GM12878 (cell line): ENCODE measurements around the gene MED25. TPM values are rescaled to one million over a fixed set of nuclear protein-coding genes. Genes with fewer than 3 reads are reported as not detected.

ENCODE experiments used
- ATAC-seq: fragments of 200-7000 bp; cut with Tn5 transposase; 3 replicates; pipeline ENCODE4 v1.9.1; 2020; ENCODE audit warnings: mild to moderate bottlenecking, moderate library complexity
- BruUV-seq: library from RNA; stranded (reverse); fragments of 400-500 nt; replicated peaks from 2 replicates; lab custom pipeline; 2021; lab: Mats Ljungman, UMichigan
- CTCF ChIA-PET: fragments of 300-600 bp; sonication (Branson Sonifier 250); formaldehyde crosslinking; extraction: SDS; loops from one replicate; lab custom pipeline; 2021; ENCODE audit warnings: inconsistent platforms; lab: Yijun Ruan, JAX
- POLR2A ChIA-PET: fragments of 350-600 bp; formaldehyde crosslinking; extraction: SDS; loops from one replicate; lab custom pipeline; 2021; ENCODE audit warnings: inconsistent platforms; lab: Charles Lee
- RAD21 ChIA-PET: fragments of 300-600 bp; sonication (Branson Sonifier 250); formaldehyde crosslinking; loops from one replicate; lab custom pipeline; 2023; ENCODE audit warnings: antibody characterized with exemption; ENCODE audit not compliant: unreplicated experiment; lab: Charles Lee
- SMC1A ChIA-PET: fragments of 300-600 bp; sonication (Branson Sonifier 250); formaldehyde crosslinking; loops from one replicate; lab custom pipeline; 2023; ENCODE audit not compliant: unreplicated experiment, uncharacterized antibody; lab: Charles Lee
- DNase-seq: peaks from one replicate; pipeline ENCODE4 v3.0.0-alpha.2; 2011; ENCODE audit warnings: low read depth, low spot score
- FAIRE-seq: peaks from 3 replicates; lab custom pipeline; 2011; peaks lifted over from hg19 to GRCh38; lab: Jason Lieb, UNC
- H2AFZ ChIP-seq: 2 replicates; pipeline ENCODE4 v1.6.0; 2011; ENCODE audit warnings: low read depth, low read length, control low read depth; ENCODE audit not compliant: control insufficient read depth
- H3K27ac ChIP-seq: 2 replicates; pipeline ENCODE4 v1.5.1; 2011; ENCODE audit warnings: control low read depth; ENCODE audit not compliant: control insufficient read depth, insufficient read depth
- H3K27me3 ChIP-seq, 2 experiments: replicated peaks in 1 of 2; 2 replicates each; pipeline versions ENCODE4 v1.6.0 to v1.6.1; 2011; ENCODE audit warnings: low read length in 1 of 2; ENCODE audit not compliant: control insufficient read depth in 2 of 2, insufficient read depth in 2 of 2
- H3K36me3 ChIP-seq, 2 experiments: 2 replicates each; pipeline ENCODE4 v1.5.1; 2011; ENCODE audit warnings: low read length in 1 of 2; ENCODE audit not compliant: control insufficient read depth in 2 of 2, insufficient read depth in 2 of 2
- H3K4me1 ChIP-seq: 2 replicates; pipeline ENCODE4 v1.6.1; 2011; ENCODE audit warnings: mild to moderate bottlenecking, low read length, moderate library complexity, mixed read lengths; ENCODE audit not compliant: control insufficient read depth, insufficient read depth
- H3K4me2 ChIP-seq: 2 replicates; pipeline ENCODE4 v1.6.0; 2011; ENCODE audit warnings: control low read depth; ENCODE audit not compliant: control insufficient read depth, insufficient read depth
- H3K4me3 ChIP-seq: fragments of 200-600 bp; sonication (generic); 2 replicates; pipeline ENCODE4 v1.5.1; 2016
- H3K79me2 ChIP-seq: 2 replicates; pipeline ENCODE4 v1.6.0; 2011; ENCODE audit warnings: low read length; ENCODE audit not compliant: control insufficient read depth, insufficient read depth
- H3K9ac ChIP-seq: 2 replicates; pipeline ENCODE4 v1.8.0; 2011; ENCODE audit warnings: low read length, control low read depth, mixed read lengths; ENCODE audit not compliant: control insufficient read depth, insufficient read depth
- H3K9me3 ChIP-seq: replicated peaks from 3 replicates; pipeline ENCODE4 v1.5.1; 2011; ENCODE audit warnings: mild to moderate bottlenecking, low read length; ENCODE audit not compliant: control insufficient read depth, insufficient read depth
- H4K20me1 ChIP-seq: 2 replicates; pipeline ENCODE4 v1.6.0; 2011; ENCODE audit not compliant: control insufficient read depth, insufficient read depth
- CBFB ChIP-seq: IDR thresholded peaks from 2 replicates; pipeline ENCODE4 v1.6.1; 2016; ENCODE audit warnings: antibody characterized with exemption, low read depth
- CEBPB ChIP-seq, 2 experiments: fragments of 150-350 bp in 1 of 2; IDR thresholded peaks; 2 replicates each; pipeline ENCODE4 v1.6.1; 2012 to 2014; ENCODE audit warnings: low read depth in 2 of 2, low read length in 2 of 2, borderline replicate concordance in 1 of 2, inconsistent platforms in 1 of 2
- HDGF ChIP-seq: fragments of 450-650 bp; IDR thresholded peaks from 2 replicates; pipeline ENCODE4 v1.6.1; 2016; ENCODE audit warnings: antibody characterized with exemption
- NFYA ChIP-seq: IDR thresholded peaks from 2 replicates; pipeline ENCODE4 v1.6.1; 2011; ENCODE audit warnings: low read depth, mild to moderate bottlenecking, low read length, improper control_type of control experiment, borderline replicate concordance
- NRF1 ChIP-seq: conservative IDR thresholded peaks from 2 replicates; pipeline ENCODE4 v1.6.1; 2011; ENCODE audit warnings: mild to moderate bottlenecking, low read depth, low read length, improper control_type of control experiment
- SIX5 ChIP-seq: IDR thresholded peaks from 2 replicates; pipeline ENCODE4 v1.6.1; 2011; ENCODE audit warnings: mild to moderate bottlenecking, low read depth, low read length, moderate library complexity; ENCODE audit not compliant: severe bottlenecking
- SUZ12 ChIP-seq: fragments of 200-600 bp; sonication (generic); IDR thresholded peaks from one replicate; pipeline ENCODE4 v1.6.1; 2018; ENCODE audit warnings: antibody characterized with exemption, mild to moderate bottlenecking; ENCODE audit not compliant: unreplicated experiment
- TARDBP ChIP-seq: IDR thresholded peaks from 2 replicates; pipeline ENCODE4 v1.6.1; 2016; ENCODE audit warnings: borderline replicate concordance
- TBL1XR1 ChIP-seq: IDR thresholded peaks from 2 replicates; pipeline ENCODE4 v1.6.1; 2012; ENCODE audit warnings: low read depth, low read length, improper control_type of control experiment
- ZNF207 ChIP-seq: fragments of 450-650 bp; IDR thresholded peaks from 2 replicates; pipeline ENCODE4 v1.6.1; 2014; ENCODE audit warnings: antibody characterized with exemption, mild to moderate bottlenecking, borderline replicate concordance
- WGBS: methylation state at CpG from one replicate; pipeline ENCODE4 v1.1.6; 2016; ENCODE audit warnings: low lambda C conversion rate; ENCODE audit not compliant: insufficient replicate concordance, insufficient coverage; ENCODE audit errors: missing lambda C conversion rate; 5-methylcytosine and 5-hydroxymethylcytosine counted together
- in situ Hi-C: fragments of 300-500 bp; cut with MboI; formaldehyde crosslinking; loops from 9 replicates; pipeline ENCODE4 v1.14.3; 2018; ENCODE audit warnings: mixed read lengths
- intact Hi-C: fragments of 100-400 bp; cut with micrococcal nuclease; formaldehyde crosslinking; loops from one replicate; pipeline ENCODE4 v1.14.2; 2022; ENCODE audit not compliant: unreplicated experiment
- polyA plus RNA-seq, 11 experiments: library from polyadenylated mRNA; depleted of rRNA in 4 of 11; unstranded in 6 of 11; stranded (reverse) in 5 of 11; fragments of >200 nt; fragmentation: Nextera tagmentation in 4 of 11; fragmentation: Illumina TruSeq in 1 of 11; extraction: Ambion mirVana in 4 of 11; extraction: Trizol in 1 of 11; gene quantifications; 1 replicate in 1 of 11; 2 replicates in 10 of 11; pipeline versions ENCODE4 v1.2.1 to v1.2.3, GENCODE V29; 2011 to 2016; ENCODE audit warnings: inconsistent platforms in 2 of 11, missing spikeins in 2 of 11, low read depth in 1 of 11
- total RNA-seq, 4 experiments: library from RNA; depleted of rRNA in 3 of 4; stranded (reverse); fragments of >200 nt in 3 of 4; fragmentation: Illumina TruSeq in 1 of 4; extraction: Trizol in 1 of 4; gene quantifications; 2 replicates each; pipeline versions ENCODE4 v1.2.1 to v1.2.3, GENCODE V29; 2013 to 2021
- TF ChIP-seq, protein P1 (sequence below): fragments of 450-650 bp; formaldehyde crosslinking; IDR thresholded peaks from 2 replicates; pipeline ENCODE4 v1.4.0; 2022; ENCODE audit warnings: mild to moderate bottlenecking, moderate library complexity
- TF ChIP-seq, protein P2 (sequence below): IDR thresholded peaks from 2 replicates; pipeline ENCODE4 v1.6.1; 2011; ENCODE audit warnings: mild to moderate bottlenecking, low read depth, low read length, moderate library complexity; ENCODE audit not compliant: insufficient replicate concordance
- TF ChIP-seq, protein P3 (sequence below): IDR thresholded peaks from 2 replicates; pipeline ENCODE4 v1.6.1; 2012; ENCODE audit warnings: low read depth, low read length, improper control_type of control experiment
- TF ChIP-seq, protein P4 (sequence below): fragments of 450-650 bp; formaldehyde crosslinking; IDR thresholded peaks from 2 replicates; pipeline ENCODE4 v1.4.0; 2020; ENCODE audit warnings: mild to moderate bottlenecking, moderate library complexity

The MED25 gene
- total and polyA plus RNA-seq, 10 of the 15 experiments (the other 5 are each of a cell fraction or from before 2014, with no cell fraction given): 3.5 to 53.9 (median 17.1) TPM

DNA sequence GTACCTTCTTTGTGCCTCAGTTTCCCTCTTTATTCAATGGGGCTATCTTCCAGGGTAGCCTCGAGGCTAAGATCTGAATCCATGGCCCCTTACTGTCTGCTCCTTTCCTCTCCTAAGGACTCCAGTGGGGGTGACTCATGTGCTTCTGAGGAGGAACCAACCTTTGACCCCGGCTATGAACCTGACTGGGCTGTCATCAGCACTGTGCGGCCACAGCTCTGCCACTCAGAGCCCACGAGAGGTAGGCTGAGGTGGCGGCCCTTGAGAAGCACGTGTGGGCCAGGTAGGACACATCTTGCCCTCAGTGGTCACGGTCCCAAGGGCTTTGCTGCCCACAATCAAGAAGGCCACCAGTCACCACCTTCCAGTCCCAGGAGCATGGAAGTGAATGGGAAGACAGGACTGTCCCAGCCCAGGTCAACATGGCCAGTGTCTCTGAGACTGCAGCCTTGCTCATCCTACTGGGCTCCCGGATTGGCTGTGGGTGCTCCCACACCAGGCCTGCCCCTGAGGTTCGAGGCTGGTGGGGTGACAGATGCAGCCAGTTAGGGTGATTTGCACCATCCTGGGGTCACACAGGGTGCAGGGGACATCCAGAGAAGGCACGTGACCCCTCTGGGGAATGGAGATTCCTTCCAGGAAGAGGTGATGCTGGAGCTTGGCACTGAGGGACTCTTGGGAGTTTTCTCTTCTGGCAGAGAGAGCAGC lies 62.2 kb downstream of the MED25 start:
- ChIA-PET CTCF (interaction anchor here (1.0 kb wide), 1 partner anchor 8 kb away, joined by 3 read pairs; no protein-coding TSS in a partner anchor), POLR2A (interaction anchor here (0.7 to 1.6 kb wide), 4 partner anchors 8 to 47 kb away, joined by 3 to 7 read pairs (median 4); no protein-coding TSS in a partner anchor), SMC1A (no interaction called here), RAD21 (no interaction called here)
- DNase-seq: no peak
- intact Hi-C loops: no loop called here
- Histone ChIP-seq H3K4me2 (no peak overlapping the region), H3K9ac (no peak overlapping the region), H4K20me1 (no peaks in the 10 kb centered on the region), H3K79me2 (peaks cover 17% of the 10 kb centered on the region), H3K27me3 (no peaks in the 10 kb centered on the region), H3K4me3 (no peak overlapping the region), H3K36me3 (peaks cover 8 to 13% of the 10 kb centered on the region in 2 experiments), H3K4me1 (peaks cover 10% of the 10 kb centered on the region), H2AFZ (no peak overlapping the region), H3K27ac (no peak overlapping the region), H3K9me3 (no peaks in the 10 kb centered on the region; the same call in 2 of the 3 replicates)
- BruUV-seq: no TSS peak
- no peak for ATAC-seq
- no peak for FAIRE-seq
- in situ Hi-C loops: loop anchor here (25.0 kb wide), 1 partner anchor 1243 kb away; the partner anchor contains the start of genes CA11 and DBP
- 77% methylated on average over 10 of the region's 10 CpGs for WGBS
- TF ChIP-seq NFYA: no peak
- TF ChIP-seq SUZ12: no peak
- no peak for TF ChIP-seq ZNF207
- no peak for TF ChIP-seq CEBPB (IDR thresholded peaks at IDR 0.05; ENCODE audit: borderline replicate concordance in 1 of 2, low read depth in 2 of 2, low read length in 2 of 2)
- TF ChIP-seq, protein P1, sequence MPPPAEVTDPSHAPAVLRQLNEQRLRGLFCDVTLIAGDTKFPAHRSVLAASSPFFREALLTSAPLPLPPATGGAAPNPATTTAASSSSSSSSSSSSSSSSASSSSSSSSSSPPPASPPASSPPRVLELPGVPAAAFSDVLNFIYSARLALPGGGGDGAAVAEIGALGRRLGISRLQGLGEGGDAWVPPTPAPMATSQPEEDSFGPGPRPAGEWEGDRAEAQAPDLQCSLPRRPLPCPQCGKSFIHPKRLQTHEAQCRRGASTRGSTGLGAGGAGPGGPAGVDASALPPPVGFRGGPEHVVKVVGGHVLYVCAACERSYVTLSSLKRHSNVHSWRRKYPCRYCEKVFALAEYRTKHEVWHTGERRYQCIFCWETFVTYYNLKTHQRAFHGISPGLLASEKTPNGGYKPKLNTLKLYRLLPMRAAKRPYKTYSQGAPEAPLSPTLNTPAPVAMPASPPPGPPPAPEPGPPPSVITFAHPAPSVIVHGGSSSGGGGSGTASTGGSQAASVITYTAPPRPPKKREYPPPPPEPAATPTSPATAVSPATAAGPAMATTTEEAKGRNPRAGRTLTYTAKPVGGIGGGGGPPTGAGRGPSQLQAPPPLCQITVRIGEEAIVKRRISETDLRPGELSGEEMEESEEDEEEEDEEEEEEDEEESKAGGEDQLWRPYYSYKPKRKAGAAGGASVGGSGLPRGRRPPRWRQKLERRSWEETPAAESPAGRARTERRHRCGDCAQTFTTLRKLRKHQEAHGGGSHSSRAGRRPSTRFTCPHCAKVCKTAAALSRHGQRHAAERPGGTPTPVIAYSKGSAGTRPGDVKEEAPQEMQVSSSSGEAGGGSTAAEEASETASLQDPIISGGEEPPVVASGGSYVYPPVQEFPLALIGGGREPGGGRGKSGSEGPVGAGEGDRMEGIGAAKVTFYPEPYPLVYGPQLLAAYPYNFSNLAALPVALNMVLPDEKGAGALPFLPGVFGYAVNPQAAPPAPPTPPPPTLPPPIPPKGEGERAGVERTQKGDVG (CRISPR knock-in tag): no peak
- no peak for TF ChIP-seq CBFB
- no peak for TF ChIP-seq SIX5
- no peak for TF ChIP-seq TARDBP
- TF ChIP-seq TBL1XR1: no peak
- TF ChIP-seq, protein P2, sequence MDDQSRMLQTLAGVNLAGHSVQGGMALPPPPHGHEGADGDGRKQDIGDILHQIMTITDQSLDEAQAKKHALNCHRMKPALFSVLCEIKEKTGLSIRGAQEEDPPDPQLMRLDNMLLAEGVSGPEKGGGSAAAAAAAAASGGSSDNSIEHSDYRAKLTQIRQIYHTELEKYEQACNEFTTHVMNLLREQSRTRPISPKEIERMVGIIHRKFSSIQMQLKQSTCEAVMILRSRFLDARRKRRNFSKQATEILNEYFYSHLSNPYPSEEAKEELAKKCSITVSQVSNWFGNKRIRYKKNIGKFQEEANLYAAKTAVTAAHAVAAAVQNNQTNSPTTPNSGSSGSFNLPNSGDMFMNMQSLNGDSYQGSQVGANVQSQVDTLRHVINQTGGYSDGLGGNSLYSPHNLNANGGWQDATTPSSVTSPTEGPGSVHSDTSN: no peak
- TF ChIP-seq, protein P3, sequence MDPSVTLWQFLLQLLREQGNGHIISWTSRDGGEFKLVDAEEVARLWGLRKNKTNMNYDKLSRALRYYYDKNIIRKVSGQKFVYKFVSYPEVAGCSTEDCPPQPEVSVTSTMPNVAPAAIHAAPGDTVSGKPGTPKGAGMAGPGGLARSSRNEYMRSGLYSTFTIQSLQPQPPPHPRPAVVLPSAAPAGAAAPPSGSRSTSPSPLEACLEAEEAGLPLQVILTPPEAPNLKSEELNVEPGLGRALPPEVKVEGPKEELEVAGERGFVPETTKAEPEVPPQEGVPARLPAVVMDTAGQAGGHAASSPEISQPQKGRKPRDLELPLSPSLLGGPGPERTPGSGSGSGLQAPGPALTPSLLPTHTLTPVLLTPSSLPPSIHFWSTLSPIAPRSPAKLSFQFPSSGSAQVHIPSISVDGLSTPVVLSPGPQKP: no peak
- no peak for TF ChIP-seq NRF1
- TF ChIP-seq, protein P4, sequence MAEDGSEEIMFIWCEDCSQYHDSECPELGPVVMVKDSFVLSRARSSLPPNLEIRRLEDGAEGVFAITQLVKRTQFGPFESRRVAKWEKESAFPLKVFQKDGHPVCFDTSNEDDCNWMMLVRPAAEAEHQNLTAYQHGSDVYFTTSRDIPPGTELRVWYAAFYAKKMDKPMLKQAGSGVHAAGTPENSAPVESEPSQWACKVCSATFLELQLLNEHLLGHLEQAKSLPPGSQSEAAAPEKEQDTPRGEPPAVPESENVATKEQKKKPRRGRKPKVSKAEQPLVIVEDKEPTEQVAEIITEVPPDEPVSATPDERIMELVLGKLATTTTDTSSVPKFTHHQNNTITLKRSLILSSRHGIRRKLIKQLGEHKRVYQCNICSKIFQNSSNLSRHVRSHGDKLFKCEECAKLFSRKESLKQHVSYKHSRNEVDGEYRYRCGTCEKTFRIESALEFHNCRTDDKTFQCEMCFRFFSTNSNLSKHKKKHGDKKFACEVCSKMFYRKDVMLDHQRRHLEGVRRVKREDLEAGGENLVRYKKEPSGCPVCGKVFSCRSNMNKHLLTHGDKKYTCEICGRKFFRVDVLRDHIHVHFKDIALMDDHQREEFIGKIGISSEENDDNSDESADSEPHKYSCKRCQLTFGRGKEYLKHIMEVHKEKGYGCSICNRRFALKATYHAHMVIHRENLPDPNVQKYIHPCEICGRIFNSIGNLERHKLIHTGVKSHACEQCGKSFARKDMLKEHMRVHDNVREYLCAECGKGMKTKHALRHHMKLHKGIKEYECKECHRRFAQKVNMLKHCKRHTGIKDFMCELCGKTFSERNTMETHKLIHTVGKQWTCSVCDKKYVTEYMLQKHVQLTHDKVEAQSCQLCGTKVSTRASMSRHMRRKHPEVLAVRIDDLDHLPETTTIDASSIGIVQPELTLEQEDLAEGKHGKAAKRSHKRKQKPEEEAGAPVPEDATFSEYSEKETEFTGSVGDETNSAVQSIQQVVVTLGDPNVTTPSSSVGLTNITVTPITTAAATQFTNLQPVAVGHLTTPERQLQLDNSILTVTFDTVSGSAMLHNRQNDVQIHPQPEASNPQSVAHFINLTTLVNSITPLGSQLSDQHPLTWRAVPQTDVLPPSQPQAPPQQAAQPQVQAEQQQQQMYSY (CRISPR knock-in tag): no peak
- TF ChIP-seq HDGF: no peak
